Thyroid gland (tissue), 4 donors: ENCODE data around the gene PACS2.

Source experiments
- POLR2A ChIP-seq, 2 donors: fragments of 450-650 bp; IDR thresholded peaks; one replicate each; pipeline ENCODE4 v1.6.1; 2017; ENCODE audit warnings: antibody characterized with exemption in 2 of 2, mild to moderate bottlenecking in 2 of 2, moderate library complexity in 1 of 2
- TF ChIP-seq, protein P1 (sequence below), 6 experiments: fragments of 200-600 bp in 3 of 6; fragments of 450-650 bp in 3 of 6; sonication (generic) in 3 of 6; IDR thresholded peaks; one replicate each; pipeline ENCODE4 v1.5.1; 2016 to 2019; ENCODE audit warnings: antibody characterized with exemption in 6 of 6, mild to moderate bottlenecking in 2 of 6, inconsistent platforms in 1 of 6, moderate library complexity in 1 of 6

GRCh38 chr14:105439179-105439578 lies 124.6 kb downstream of the PACS2 start:
- TF ChIP-seq, protein P1, sequence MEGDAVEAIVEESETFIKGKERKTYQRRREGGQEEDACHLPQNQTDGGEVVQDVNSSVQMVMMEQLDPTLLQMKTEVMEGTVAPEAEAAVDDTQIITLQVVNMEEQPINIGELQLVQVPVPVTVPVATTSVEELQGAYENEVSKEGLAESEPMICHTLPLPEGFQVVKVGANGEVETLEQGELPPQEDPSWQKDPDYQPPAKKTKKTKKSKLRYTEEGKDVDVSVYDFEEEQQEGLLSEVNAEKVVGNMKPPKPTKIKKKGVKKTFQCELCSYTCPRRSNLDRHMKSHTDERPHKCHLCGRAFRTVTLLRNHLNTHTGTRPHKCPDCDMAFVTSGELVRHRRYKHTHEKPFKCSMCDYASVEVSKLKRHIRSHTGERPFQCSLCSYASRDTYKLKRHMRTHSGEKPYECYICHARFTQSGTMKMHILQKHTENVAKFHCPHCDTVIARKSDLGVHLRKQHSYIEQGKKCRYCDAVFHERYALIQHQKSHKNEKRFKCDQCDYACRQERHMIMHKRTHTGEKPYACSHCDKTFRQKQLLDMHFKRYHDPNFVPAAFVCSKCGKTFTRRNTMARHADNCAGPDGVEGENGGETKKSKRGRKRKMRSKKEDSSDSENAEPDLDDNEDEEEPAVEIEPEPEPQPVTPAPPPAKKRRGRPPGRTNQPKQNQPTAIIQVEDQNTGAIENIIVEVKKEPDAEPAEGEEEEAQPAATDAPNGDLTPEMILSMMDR (IDR thresholded peaks at IDR 0.05), result no peak
- no peak for TF ChIP-seq POLR2A (IDR thresholded peaks at IDR 0.05)
